Measurements from ENCODE around the gene PTOV1. TPM values are rescaled to one million over a fixed set of nuclear protein-coding genes. Genes with fewer than 3 reads are reported as not detected.

PTOV1 gene
- total and polyA plus RNA-seq, 10 of the 15 experiments (the other 5 are each of a cell fraction or from before 2014, with no cell fraction given): 3.2 to 83.5 (median 22.3) TPM

DNA sequence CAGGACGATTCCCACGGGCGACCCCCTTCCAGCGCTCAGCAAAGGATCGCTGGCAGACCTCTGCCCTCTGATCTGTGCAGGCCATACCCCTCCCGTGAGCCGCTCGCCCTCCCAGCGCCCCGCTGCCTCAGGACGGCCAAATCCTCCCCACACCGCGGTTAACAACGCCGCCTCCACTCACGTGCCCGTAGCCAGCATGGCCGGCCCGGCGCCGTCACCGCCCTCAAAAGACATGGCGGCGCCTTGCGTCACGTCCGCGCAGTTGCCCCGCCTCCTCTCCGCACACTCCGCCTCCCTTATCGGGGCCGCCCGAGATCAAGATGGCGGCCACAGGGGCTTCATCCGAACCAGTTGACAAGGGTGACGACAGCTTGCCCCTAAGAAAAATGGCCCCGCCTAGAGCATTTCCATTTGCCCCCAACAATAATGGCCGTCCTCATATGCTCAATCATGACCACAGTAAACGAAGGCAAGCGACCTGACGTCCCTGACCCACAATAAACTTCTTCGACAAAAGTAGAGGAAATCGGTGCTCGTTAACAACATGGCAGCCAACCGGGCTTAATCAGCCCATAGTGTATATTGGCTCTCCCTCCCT is 25.6 kb downstream of the PTOV1 start (continued):
- TF ChIP-seq PAX5 (IDR thresholded peaks at IDR 0.05; ENCODE audit: borderline replicate concordance, low read depth, low read length) (no peak), MTA2 (IDR thresholded peaks at IDR 0.05; ENCODE audit: low read depth) (no peak), RUNX3 (IDR thresholded peaks at IDR 0.05; ENCODE audit: low read length) (peak; percentile 46), SMC3 (IDR thresholded peaks at IDR 0.05; ENCODE audit: borderline replicate concordance, low read length) (0 out of 2 replicates have a peak, but pooled peaks have one; percentile 11), POU2F2 (IDR thresholded peaks at IDR 0.05; ENCODE audit: borderline replicate concordance, low read depth, low read length) (no peak; the same call in 2 of the 3 replicates), CHD4 (IDR thresholded peaks at IDR 0.05) (no peak)
- TF ChIP-seq, protein P1, sequence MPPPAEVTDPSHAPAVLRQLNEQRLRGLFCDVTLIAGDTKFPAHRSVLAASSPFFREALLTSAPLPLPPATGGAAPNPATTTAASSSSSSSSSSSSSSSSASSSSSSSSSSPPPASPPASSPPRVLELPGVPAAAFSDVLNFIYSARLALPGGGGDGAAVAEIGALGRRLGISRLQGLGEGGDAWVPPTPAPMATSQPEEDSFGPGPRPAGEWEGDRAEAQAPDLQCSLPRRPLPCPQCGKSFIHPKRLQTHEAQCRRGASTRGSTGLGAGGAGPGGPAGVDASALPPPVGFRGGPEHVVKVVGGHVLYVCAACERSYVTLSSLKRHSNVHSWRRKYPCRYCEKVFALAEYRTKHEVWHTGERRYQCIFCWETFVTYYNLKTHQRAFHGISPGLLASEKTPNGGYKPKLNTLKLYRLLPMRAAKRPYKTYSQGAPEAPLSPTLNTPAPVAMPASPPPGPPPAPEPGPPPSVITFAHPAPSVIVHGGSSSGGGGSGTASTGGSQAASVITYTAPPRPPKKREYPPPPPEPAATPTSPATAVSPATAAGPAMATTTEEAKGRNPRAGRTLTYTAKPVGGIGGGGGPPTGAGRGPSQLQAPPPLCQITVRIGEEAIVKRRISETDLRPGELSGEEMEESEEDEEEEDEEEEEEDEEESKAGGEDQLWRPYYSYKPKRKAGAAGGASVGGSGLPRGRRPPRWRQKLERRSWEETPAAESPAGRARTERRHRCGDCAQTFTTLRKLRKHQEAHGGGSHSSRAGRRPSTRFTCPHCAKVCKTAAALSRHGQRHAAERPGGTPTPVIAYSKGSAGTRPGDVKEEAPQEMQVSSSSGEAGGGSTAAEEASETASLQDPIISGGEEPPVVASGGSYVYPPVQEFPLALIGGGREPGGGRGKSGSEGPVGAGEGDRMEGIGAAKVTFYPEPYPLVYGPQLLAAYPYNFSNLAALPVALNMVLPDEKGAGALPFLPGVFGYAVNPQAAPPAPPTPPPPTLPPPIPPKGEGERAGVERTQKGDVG (CRISPR knock-in tag; IDR thresholded peaks at IDR 0.05): no peak
- TF ChIP-seq, protein P2, sequence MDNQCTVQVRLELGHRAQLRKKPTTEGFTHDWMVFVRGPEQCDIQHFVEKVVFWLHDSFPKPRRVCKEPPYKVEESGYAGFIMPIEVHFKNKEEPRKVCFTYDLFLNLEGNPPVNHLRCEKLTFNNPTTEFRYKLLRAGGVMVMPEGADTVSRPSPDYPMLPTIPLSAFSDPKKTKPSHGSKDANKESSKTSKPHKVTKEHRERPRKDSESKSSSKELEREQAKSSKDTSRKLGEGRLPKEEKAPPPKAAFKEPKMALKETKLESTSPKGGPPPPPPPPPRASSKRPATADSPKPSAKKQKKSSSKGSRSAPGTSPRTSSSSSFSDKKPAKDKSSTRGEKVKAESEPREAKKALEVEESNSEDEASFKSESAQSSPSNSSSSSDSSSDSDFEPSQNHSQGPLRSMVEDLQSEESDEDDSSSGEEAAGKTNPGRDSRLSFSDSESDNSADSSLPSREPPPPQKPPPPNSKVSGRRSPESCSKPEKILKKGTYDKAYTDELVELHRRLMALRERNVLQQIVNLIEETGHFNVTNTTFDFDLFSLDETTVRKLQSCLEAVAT (IDR thresholded peaks at IDR 0.05): peak; percentile 94
- TF ChIP-seq, protein P3, sequence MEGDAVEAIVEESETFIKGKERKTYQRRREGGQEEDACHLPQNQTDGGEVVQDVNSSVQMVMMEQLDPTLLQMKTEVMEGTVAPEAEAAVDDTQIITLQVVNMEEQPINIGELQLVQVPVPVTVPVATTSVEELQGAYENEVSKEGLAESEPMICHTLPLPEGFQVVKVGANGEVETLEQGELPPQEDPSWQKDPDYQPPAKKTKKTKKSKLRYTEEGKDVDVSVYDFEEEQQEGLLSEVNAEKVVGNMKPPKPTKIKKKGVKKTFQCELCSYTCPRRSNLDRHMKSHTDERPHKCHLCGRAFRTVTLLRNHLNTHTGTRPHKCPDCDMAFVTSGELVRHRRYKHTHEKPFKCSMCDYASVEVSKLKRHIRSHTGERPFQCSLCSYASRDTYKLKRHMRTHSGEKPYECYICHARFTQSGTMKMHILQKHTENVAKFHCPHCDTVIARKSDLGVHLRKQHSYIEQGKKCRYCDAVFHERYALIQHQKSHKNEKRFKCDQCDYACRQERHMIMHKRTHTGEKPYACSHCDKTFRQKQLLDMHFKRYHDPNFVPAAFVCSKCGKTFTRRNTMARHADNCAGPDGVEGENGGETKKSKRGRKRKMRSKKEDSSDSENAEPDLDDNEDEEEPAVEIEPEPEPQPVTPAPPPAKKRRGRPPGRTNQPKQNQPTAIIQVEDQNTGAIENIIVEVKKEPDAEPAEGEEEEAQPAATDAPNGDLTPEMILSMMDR (IDR thresholded peaks at IDR 0.05 in 2 of 3, conservative IDR thresholded peaks at IDR 0.05 in 1 of 3; ENCODE audit: control insufficient read depth in 2 of 3, extremely low read depth in 1 of 3, insufficient read depth in 1 of 3, low read depth in 3 of 3, low read length in 3 of 3): no peak
- TF ChIP-seq, protein P4, sequence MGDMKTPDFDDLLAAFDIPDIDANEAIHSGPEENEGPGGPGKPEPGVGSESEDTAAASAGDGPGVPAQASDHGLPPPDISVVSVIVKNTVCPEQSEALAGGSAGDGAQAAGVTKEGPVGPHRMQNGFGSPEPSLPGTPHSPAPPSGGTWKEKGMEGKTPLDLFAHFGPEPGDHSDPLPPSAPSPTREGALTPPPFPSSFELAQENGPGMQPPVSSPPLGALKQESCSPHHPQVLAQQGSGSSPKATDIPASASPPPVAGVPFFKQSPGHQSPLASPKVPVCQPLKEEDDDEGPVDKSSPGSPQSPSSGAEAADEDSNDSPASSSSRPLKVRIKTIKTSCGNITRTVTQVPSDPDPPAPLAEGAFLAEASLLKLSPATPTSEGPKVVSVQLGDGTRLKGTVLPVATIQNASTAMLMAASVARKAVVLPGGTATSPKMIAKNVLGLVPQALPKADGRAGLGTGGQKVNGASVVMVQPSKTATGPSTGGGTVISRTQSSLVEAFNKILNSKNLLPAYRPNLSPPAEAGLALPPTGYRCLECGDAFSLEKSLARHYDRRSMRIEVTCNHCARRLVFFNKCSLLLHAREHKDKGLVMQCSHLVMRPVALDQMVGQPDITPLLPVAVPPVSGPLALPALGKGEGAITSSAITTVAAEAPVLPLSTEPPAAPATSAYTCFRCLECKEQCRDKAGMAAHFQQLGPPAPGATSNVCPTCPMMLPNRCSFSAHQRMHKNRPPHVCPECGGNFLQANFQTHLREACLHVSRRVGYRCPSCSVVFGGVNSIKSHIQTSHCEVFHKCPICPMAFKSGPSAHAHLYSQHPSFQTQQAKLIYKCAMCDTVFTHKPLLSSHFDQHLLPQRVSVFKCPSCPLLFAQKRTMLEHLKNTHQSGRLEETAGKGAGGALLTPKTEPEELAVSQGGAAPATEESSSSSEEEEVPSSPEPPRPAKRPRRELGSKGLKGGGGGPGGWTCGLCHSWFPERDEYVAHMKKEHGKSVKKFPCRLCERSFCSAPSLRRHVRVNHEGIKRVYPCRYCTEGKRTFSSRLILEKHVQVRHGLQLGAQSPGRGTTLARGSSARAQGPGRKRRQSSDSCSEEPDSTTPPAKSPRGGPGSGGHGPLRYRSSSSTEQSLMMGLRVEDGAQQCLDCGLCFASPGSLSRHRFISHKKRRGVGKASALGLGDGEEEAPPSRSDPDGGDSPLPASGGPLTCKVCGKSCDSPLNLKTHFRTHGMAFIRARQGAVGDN (IDR thresholded peaks at IDR 0.05): no peak
- TF ChIP-seq, protein P5, sequence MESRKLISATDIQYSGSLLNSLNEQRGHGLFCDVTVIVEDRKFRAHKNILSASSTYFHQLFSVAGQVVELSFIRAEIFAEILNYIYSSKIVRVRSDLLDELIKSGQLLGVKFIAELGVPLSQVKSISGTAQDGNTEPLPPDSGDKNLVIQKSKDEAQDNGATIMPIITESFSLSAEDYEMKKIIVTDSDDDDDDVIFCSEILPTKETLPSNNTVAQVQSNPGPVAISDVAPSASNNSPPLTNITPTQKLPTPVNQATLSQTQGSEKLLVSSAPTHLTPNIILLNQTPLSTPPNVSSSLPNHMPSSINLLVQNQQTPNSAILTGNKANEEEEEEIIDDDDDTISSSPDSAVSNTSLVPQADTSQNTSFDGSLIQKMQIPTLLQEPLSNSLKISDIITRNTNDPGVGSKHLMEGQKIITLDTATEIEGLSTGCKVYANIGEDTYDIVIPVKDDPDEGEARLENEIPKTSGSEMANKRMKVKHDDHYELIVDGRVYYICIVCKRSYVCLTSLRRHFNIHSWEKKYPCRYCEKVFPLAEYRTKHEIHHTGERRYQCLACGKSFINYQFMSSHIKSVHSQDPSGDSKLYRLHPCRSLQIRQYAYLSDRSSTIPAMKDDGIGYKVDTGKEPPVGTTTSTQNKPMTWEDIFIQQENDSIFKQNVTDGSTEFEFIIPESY (IDR thresholded peaks at IDR 0.05): no peak
- TF ChIP-seq, protein P6, sequence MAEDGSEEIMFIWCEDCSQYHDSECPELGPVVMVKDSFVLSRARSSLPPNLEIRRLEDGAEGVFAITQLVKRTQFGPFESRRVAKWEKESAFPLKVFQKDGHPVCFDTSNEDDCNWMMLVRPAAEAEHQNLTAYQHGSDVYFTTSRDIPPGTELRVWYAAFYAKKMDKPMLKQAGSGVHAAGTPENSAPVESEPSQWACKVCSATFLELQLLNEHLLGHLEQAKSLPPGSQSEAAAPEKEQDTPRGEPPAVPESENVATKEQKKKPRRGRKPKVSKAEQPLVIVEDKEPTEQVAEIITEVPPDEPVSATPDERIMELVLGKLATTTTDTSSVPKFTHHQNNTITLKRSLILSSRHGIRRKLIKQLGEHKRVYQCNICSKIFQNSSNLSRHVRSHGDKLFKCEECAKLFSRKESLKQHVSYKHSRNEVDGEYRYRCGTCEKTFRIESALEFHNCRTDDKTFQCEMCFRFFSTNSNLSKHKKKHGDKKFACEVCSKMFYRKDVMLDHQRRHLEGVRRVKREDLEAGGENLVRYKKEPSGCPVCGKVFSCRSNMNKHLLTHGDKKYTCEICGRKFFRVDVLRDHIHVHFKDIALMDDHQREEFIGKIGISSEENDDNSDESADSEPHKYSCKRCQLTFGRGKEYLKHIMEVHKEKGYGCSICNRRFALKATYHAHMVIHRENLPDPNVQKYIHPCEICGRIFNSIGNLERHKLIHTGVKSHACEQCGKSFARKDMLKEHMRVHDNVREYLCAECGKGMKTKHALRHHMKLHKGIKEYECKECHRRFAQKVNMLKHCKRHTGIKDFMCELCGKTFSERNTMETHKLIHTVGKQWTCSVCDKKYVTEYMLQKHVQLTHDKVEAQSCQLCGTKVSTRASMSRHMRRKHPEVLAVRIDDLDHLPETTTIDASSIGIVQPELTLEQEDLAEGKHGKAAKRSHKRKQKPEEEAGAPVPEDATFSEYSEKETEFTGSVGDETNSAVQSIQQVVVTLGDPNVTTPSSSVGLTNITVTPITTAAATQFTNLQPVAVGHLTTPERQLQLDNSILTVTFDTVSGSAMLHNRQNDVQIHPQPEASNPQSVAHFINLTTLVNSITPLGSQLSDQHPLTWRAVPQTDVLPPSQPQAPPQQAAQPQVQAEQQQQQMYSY (CRISPR knock-in tag; IDR thresholded peaks at IDR 0.05): no peak

All from GM12878 (cell line).